ENCODE measurements around the gene PATL2. TPM values are rescaled to one million over a fixed set of nuclear protein-coding genes. Genes with fewer than 3 reads are reported as not detected.
"Not testable (repeated sequence)": the region's sequence is repeated elsewhere in the genome, so short reads cannot be mapped to it uniquely, and the experiment has no call there.

PATL2 gene
- total and polyA plus RNA-seq, 2 experiments from 2014 or later: 0.77 to 0.85 TPM

GRCh38 chr15:44734839-44735481, 23.8 kb upstream of the PATL2 start:
- Histone ChIP-seq H3K27me3 (no peaks in the 10 kb centered on the region), H2AFZ (no peak overlapping the region), H3K4me2 (no peak overlapping the region), H4K20me1 (ENCODE audit: insufficient read depth, poor library complexity, severe bottlenecking) (no peaks in the 10 kb centered on the region), H3K4me3 (no peak overlapping the region), H3K79me2 (peaks cover 12% of the 10 kb centered on the region), H3K4me1 (ENCODE audit: insufficient read depth) (no peaks in the 10 kb centered on the region), H3K9me3 (ENCODE audit: low read depth) (no peaks in the 10 kb centered on the region), H3K9me2 (replicated peaks; ENCODE audit: insufficient read depth) (no peaks in the 10 kb centered on the region), H3K27ac (peak overlapping the region; percentile 6), H3K36me3 (replicated peaks; ENCODE audit: insufficient read depth, low read depth) (no peaks in the 10 kb centered on the region)
- TF ChIP-seq EZH2phosphoT487 (IDR thresholded peaks at IDR 0.05; ENCODE audit: low read depth, severe bottlenecking, unreplicated experiment): no peak
- no peak for TF ChIP-seq EZH2 (IDR thresholded peaks at IDR 0.05; ENCODE audit: borderline replicate concordance)
- TF ChIP-seq CTCF (IDR thresholded peaks at IDR 0.05; ENCODE audit: poor library complexity): no peak
- DNase-seq (ENCODE audit: low spot score): no peak
- WGBS (ENCODE audit: low lambda C conversion rate, missing lambda C conversion rate): 68% methylated on average over 2 of the region's 2 CpGs

GRCh38 chr15:44729408-44730127, 18.4 kb upstream of the PATL2 start:
- Histone ChIP-seq H3K36me3 (replicated peaks; ENCODE audit: insufficient read depth, low read depth) (no peaks in the 10 kb centered on the region), H3K79me2 (peaks cover 16% of the 10 kb centered on the region), H3K9me3 (ENCODE audit: low read depth) (no peaks in the 10 kb centered on the region), H3K9me2 (replicated peaks; ENCODE audit: insufficient read depth) (no peaks in the 10 kb centered on the region), H3K4me2 (peak overlapping the region; percentile 76), H3K27ac (peak overlapping the region; percentile 98), H3K4me1 (ENCODE audit: insufficient read depth) (peaks cover 6% of the 10 kb centered on the region), H3K27me3 (no peaks in the 10 kb centered on the region), H4K20me1 (ENCODE audit: insufficient read depth, poor library complexity, severe bottlenecking) (no peaks in the 10 kb centered on the region), H3K4me3 (peak overlapping the region; percentile 48), H2AFZ (peak overlapping the region; percentile 53)
- no peak for DNase-seq (ENCODE audit: low spot score)
- 11% methylated on average over 21 of the region's 21 CpGs for WGBS (ENCODE audit: low lambda C conversion rate, missing lambda C conversion rate)
- TF ChIP-seq CTCF (IDR thresholded peaks at IDR 0.05; ENCODE audit: poor library complexity) (no peak), EZH2 (IDR thresholded peaks at IDR 0.05; ENCODE audit: borderline replicate concordance) (no peak), EZH2phosphoT487 (IDR thresholded peaks at IDR 0.05; ENCODE audit: low read depth, severe bottlenecking, unreplicated experiment) (no peak)

GRCh38 chr15:44728576-44729407, 17.7 kb upstream of the PATL2 start:
- no peaks in the 10 kb centered on the region for H3K9me2 ChIP-seq (replicated peaks; ENCODE audit: insufficient read depth)
- H3K36me3 ChIP-seq (replicated peaks; ENCODE audit: insufficient read depth, low read depth): no peaks in the 10 kb centered on the region
- TF ChIP-seq EZH2 (IDR thresholded peaks at IDR 0.05; ENCODE audit: borderline replicate concordance) (no peak), CTCF (IDR thresholded peaks at IDR 0.05; ENCODE audit: poor library complexity) (no peak), EZH2phosphoT487 (IDR thresholded peaks at IDR 0.05; ENCODE audit: low read depth, severe bottlenecking, unreplicated experiment) (no peak)
- WGBS (ENCODE audit: low lambda C conversion rate, missing lambda C conversion rate): 2% methylated on average over 30 of the region's 36 CpGs
- no peaks in the 10 kb centered on the region for H3K9me3 ChIP-seq (ENCODE audit: low read depth)
- no peaks in the 10 kb centered on the region for H4K20me1 ChIP-seq (ENCODE audit: insufficient read depth, poor library complexity, severe bottlenecking)
- DNase-seq (ENCODE audit: low spot score): peak; percentile 96
- H3K4me3 ChIP-seq: peak overlapping the region; percentile 48
- H3K27me3 ChIP-seq: no peaks in the 10 kb centered on the region
- H3K4me1 ChIP-seq (ENCODE audit: insufficient read depth): peaks cover 6% of the 10 kb centered on the region
- peak overlapping the region; percentile 53 for H2AFZ ChIP-seq
- peak overlapping the region; percentile 98 for H3K27ac ChIP-seq
- peak overlapping the region; percentile 76 for H3K4me2 ChIP-seq
- peaks cover 16% of the 10 kb centered on the region for H3K79me2 ChIP-seq

GRCh38 chr15:44728232-44728575, 17.1 kb upstream of the PATL2 start:
- H3K4me1 ChIP-seq (ENCODE audit: insufficient read depth); H4K20me1 ChIP-seq (ENCODE audit: insufficient read depth, poor library complexity, severe bottlenecking); DNase-seq (ENCODE audit: low spot score); H2AFZ ChIP-seq; H3K9me3 ChIP-seq (ENCODE audit: low read depth); H3K9me2 ChIP-seq (replicated peaks; ENCODE audit: insufficient read depth); H3K4me3 ChIP-seq; H3K36me3 ChIP-seq (replicated peaks; ENCODE audit: insufficient read depth, low read depth); H3K27me3 ChIP-seq: not testable (repeated sequence)
- Histone ChIP-seq H3K79me2 (peaks cover 16% of the 10 kb centered on the region), H3K27ac (peak overlapping the region; percentile 98), H3K4me2 (peak overlapping the region; percentile 60)
- 77% methylated on average over 5 of the region's 5 CpGs for WGBS (ENCODE audit: low lambda C conversion rate, missing lambda C conversion rate)

Measured in hepatocyte (in vitro differentiated cells).